A673 (cell line): ENCODE results near the gene PCBD2.

Experiments
- EZH2 ChIP-seq: fragments of 200-600 bp; sonication (generic); IDR thresholded peaks from 2 replicates; pipeline ENCODE4 v1.6.1; 2017; ENCODE audit warnings: borderline replicate concordance, low read depth, mild to moderate bottlenecking, mixed read lengths, antibody characterized with exemption, low read length; ENCODE audit not compliant: poor library complexity, severe bottlenecking
- TF ChIP-seq, protein P1 (sequence below): fragments of 300-800, 200-600 bp; sonication (generic); conservative IDR thresholded peaks from 2 replicates; pipeline ENCODE4 v1.5.1; 2017; ENCODE audit warnings: low read depth, mild to moderate bottlenecking, antibody characterized with exemption, low read length, moderate library complexity, mixed read lengths

DNA sequence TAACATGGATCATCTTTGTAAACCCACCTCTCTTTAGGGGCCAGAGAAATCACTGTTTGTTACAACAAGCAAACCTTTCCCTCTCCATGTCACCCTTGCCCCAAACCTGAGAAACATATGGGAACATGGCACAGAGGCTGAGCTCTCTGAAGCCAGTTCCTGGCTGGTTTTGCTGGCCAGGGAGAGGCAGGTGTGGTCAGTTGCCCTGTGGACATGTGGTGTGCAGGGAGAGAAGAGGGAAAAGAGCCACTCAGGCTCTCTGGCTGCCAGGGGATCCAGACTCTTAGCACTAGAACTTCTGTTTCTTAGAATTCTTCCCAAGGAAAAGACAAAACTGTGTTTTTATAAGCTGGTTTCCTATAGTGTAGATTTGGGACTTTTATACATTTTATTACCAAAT, 58.2 kb downstream of the PCBD2 start:
- TF ChIP-seq EZH2: no peak
- TF ChIP-seq, protein P1, sequence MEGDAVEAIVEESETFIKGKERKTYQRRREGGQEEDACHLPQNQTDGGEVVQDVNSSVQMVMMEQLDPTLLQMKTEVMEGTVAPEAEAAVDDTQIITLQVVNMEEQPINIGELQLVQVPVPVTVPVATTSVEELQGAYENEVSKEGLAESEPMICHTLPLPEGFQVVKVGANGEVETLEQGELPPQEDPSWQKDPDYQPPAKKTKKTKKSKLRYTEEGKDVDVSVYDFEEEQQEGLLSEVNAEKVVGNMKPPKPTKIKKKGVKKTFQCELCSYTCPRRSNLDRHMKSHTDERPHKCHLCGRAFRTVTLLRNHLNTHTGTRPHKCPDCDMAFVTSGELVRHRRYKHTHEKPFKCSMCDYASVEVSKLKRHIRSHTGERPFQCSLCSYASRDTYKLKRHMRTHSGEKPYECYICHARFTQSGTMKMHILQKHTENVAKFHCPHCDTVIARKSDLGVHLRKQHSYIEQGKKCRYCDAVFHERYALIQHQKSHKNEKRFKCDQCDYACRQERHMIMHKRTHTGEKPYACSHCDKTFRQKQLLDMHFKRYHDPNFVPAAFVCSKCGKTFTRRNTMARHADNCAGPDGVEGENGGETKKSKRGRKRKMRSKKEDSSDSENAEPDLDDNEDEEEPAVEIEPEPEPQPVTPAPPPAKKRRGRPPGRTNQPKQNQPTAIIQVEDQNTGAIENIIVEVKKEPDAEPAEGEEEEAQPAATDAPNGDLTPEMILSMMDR: no peak
